GM18870 (cell line): ENCODE data around the gene RPL41.
A peak's percentile ranks its signal among the peaks of the same experiment; 100 is the strongest.
"Not testable (repeated sequence)": the region's sequence is repeated elsewhere in the genome, so short reads cannot be mapped to it uniquely, and the experiment has no call there.

Source experiments
- ATAC-seq: cut with Tn5 transposase; IDR thresholded peaks from one replicate; pipeline ENCODE4 v1.9.1; 2021; ENCODE audit warnings: moderate library complexity; ENCODE audit not compliant: unreplicated experiment

Gene RPL41

GRCh38 chr12:56102683-56103065, 13.8 kb upstream of the RPL41 start:
- no peak for ATAC-seq

- no peak for ATAC-seq
Observed at GRCh38 chr12:56103066-56103711, 13.2 kb upstream of the RPL41 start.

GRCh38 chr12:56103823-56104108, 12.7 kb upstream of the RPL41 start:
- no peak for ATAC-seq

DNA sequence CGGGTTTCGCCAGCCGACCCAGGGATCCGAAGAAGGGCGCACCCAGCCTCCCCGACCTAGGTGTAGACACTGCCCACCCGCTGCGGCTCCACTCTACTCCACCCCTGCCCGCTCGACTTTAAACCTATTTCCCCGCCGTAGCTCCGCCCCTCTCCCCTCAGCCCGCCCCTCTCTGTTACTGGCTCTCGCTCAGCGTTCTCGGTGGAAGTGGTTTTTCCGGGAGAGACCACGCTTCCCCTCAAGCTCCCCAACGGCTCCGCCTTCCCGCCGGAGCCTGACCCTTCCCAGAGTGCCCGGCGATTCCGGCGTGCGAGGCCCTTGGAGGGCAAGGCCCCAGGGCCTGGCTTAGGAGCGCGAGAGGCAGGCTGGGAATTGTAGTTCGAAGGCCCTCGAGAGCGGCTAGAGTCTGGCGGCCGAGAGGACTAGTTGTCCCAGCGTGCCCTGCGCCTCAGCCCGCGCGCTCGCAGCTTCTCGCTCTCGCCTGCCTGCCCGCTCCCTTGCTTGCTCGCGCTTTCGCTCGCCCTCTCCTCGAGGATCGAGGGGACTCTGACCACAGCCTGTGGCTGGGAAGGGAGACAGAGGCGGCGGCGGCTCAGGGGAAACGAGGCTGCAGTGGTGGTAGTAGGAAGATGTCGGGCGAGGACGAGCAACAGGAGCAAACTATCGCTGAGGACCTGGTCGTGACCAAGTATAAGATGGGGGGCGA, 12.2 kb upstream of the RPL41 start, which contains the start of gene PA2G4:
TSS of gene PA2G4 (plus strand) at position 451 of the 706 bp plus-strand sequence. CDS start at position 630, 179 bp downstream.
- ATAC-seq = peak; percentile 79

- ATAC-seq = no peak
Observed at GRCh38 chr12:56104815-56105608, 11.4 kb upstream of the RPL41 start.

DNA sequence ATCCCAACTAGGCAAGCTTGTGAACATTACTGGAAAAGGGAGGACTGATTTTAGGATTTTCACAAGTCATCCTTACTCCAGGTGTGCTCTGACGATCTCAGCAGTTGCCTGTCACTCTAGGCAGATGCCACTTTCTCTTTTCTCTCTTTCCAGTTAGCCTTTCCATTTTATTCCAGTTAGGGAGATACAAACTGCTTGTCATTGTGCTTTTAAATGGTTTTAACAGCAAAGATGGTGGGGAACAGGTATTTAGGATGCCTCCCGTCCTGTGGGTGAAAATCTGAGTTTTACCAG, 10.9 kb upstream of the RPL41 start:
- ATAC-seq = no peak

DNA sequence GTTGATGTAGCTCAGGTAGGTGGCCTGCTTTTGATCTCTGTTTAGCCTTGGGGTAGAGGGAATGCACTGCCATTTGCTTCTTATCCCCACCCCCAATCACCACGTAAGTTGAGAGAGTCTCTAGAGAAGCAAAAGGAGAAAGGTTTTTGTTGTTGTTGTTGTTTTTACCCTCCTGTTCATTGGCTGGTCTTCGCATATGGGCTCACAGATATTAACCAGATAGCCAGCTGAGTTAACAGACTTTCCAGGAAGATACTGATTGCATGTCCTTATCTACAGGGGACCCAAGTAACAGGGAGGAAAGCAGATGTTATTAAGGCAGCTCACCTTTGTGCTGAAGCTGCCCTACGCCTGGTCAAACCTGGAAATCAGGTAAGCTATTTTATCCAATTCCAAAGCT, 9.2 kb upstream of the RPL41 start:
- no peak for ATAC-seq

- ATAC-seq = no peak
Observed at GRCh38 chr12:56110571-56110970, 5.9 kb upstream of the RPL41 start.

DNA sequence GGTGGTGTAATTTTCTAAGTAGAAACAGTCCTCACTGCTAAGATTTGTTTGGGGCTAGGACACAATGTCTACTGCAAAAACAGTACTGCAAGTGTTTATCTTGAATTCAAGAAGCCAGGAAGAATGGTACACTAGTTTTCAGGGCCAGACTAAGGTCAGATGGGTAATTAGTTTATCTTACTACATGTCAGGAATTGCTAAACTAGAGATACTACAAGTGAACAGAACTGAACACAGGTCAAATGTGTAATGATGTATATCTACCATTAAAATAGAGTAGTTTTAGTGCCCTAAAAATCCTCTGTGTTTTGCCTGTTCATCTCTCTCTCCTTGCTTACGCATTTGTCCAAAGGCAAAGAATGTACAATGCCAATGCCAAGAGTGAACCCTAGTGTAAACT, 2.3 kb upstream of the RPL41 start:
- ATAC-seq = no peak

GRCh38 chr12:56115329-56115728, 1.1 kb upstream of the RPL41 start:
- no peak for ATAC-seq

- not testable (repeated sequence) for ATAC-seq
Observed at GRCh38 chr12:56117082-56117706, 761 bp downstream of the RPL41 start.

GRCh38 chr12:56117778-56118687, 1.6 kb downstream of the RPL41 start, which contains the start of gene ZC3H10:
Gene ZC3H10, plus strand, starts transcription at chr12:56118266. Its CDS starts 2,297 bp downstream, at chr12:56120563.
- ATAC-seq = peak; percentile 90

GRCh38 chr12:56118688-56119357, 2.4 kb downstream of the RPL41 start:
- ATAC-seq = no peak

GRCh38 chr12:56119361-56119796, 2.9 kb downstream of the RPL41 start:
- no peak for ATAC-seq

DNA sequence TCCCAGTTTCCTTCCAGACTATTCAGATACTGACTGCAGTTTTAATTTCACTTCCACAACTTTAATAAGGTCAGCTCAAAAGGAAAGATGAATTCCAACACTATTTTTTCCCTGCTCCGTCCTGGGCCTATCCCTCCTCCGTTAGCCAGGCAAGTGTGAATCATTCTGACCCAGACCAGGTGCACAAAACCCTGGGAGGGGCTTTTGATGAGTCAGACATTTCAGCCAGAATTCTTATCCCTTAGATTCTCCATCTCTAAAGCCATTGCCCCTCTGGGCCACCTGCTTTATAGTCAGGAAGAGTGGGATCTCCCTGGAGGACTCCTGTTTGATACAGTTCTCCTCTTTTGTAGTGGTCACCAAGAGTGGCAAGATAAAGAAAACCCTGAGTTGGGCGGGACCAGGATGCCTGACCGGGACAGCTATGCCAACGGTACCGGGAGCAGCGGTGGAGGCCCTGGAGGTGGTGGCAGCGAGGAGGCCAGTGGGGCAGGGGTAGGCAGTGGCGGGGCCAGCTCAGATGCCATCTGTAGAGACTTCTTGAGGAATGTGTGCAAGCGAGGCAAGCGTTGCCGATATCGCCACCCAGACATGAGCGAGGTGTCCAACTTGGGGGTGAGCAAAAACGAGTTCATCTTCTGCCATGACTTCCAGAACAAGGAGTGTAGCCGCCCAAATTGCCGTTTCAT, 3.9 kb downstream of the RPL41 start:
- no peak for ATAC-seq

DNA sequence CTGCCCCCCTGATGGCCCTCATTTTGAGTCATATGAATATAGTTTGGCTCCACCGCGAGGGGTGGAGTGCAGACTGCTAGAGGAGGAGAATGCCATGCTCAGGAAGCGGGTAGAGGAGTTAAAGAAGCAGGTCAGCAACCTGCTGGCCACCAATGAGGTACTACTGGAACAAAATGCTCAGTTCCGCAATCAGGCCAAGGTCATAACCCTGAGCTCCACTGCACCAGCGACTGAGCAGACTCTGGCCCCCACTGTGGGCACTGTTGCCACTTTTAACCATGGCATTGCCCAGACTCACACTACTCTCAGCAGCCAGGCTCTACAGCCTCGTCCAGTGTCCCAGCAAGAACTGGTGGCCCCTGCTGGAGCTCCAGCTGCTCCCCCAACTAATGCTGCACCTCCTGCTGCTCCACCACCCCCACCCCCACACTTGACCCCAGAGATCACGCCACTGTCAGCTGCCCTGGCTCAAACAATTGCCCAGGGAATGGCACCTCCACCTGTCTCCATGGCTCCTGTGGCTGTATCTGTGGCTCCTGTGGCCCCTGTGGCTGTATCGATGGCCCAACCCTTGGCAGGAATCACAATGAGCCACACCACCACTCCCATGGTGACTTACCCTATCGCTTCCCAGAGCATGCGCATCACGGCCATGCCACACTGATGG, 4.9 kb downstream of the RPL41 start:
- ATAC-seq = no peak

DNA sequence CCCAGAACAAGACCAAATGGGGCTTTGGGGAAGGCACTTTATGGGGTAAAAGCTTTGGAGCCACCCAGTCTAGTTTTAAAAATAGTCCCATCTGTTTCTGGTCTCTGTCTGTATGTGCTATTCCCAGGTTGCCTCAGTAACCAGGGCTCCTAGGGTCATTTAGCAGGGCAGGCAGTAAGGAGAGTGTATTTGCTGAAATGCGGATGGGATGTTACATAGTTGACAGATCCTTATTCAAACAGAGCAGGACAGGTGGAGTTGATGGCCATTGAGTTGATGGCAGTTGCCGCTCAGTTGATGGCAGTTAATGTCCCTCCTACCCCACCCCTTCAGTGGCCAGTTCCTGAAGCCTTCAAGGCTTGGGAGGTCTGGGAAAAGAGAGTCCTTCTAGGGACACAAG, 6.2 kb downstream of the RPL41 start:
- ATAC-seq = no peak

GRCh38 chr12:56124133-56124532, 7.7 kb downstream of the RPL41 start:
- ATAC-seq = no peak

- ATAC-seq = no peak
Observed at GRCh38 chr12:56126732-56127239, 10.4 kb downstream of the RPL41 start.
